ENCODE results near the gene C10orf88.
"Not testable (repeated sequence)": the region's sequence is repeated elsewhere in the genome, so short reads cannot be mapped to it uniquely, and the experiment has no call there.

The C10orf88 gene

GRCh38 chr10:122957474-122957873, 3.4 kb upstream of the C10orf88 start:
- DNase-seq: no peak

- no peak for DNase-seq
Observed at GRCh38 chr10:122955892-122956291, 1.9 kb upstream of the C10orf88 start.

- DNase-seq: no peak
Observed at GRCh38 chr10:122954731-122955050, 664 bp upstream of the C10orf88 start.

- DNase-seq: no peak
Observed at GRCh38 chr10:122949296-122949695, 4.7 kb downstream of the C10orf88 start.

- no peak for DNase-seq
Observed at GRCh38 chr10:122939856-122940543, 14.0 kb downstream of the C10orf88 start.

GRCh38 chr10:122939133-122939855, 14.7 kb downstream of the C10orf88 start:
- DNase-seq: no peak

- DNase-seq: no peak
Observed at GRCh38 chr10:122931088-122931906, 22.7 kb downstream of the C10orf88 start.

GRCh38 chr10:122930140-122930539, 23.9 kb downstream of the C10orf88 start:
- DNase-seq: no peak

GRCh38 chr10:122915700-122916099, 38.3 kb downstream of the C10orf88 start:
- DNase-seq: no peak

GRCh38 chr10:122911889-122912484, 42.0 kb downstream of the C10orf88 start:
- no peak for DNase-seq

- no peak for DNase-seq
Observed at GRCh38 chr10:122910310-122910709, 43.7 kb downstream of the C10orf88 start, which contains the start of gene FAM24A. TSS of gene FAM24A (plus strand) at chr10:122910610. CDS start at chr10:122911635, 1,025 bp downstream.

- DNase-seq: not testable (repeated sequence)
Observed at GRCh38 chr10:122903861-122904260, 50.2 kb downstream of the C10orf88 start.

- DNase-seq: no peak
Observed at GRCh38 chr10:122894261-122894944, 59.6 kb downstream of the C10orf88 start.

GRCh38 chr10:122884166-122884565, 69.9 kb downstream of the C10orf88 start:
- DNase-seq: no peak

GRCh38 chr10:122882766-122883165, 71.3 kb downstream of the C10orf88 start:
- no peak for DNase-seq
